ENCODE results near the gene RNF167.

GRCh38 chr17:4891411-4892410, 48.4 kb upstream of the RNF167 start:
- TF ChIP-seq REST (IDR thresholded peaks at IDR 0.05; ENCODE audit: low read depth) = no peak
- TF ChIP-seq, protein P1, sequence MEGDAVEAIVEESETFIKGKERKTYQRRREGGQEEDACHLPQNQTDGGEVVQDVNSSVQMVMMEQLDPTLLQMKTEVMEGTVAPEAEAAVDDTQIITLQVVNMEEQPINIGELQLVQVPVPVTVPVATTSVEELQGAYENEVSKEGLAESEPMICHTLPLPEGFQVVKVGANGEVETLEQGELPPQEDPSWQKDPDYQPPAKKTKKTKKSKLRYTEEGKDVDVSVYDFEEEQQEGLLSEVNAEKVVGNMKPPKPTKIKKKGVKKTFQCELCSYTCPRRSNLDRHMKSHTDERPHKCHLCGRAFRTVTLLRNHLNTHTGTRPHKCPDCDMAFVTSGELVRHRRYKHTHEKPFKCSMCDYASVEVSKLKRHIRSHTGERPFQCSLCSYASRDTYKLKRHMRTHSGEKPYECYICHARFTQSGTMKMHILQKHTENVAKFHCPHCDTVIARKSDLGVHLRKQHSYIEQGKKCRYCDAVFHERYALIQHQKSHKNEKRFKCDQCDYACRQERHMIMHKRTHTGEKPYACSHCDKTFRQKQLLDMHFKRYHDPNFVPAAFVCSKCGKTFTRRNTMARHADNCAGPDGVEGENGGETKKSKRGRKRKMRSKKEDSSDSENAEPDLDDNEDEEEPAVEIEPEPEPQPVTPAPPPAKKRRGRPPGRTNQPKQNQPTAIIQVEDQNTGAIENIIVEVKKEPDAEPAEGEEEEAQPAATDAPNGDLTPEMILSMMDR (IDR thresholded peaks at IDR 0.05 in 2 of 3, conservative IDR thresholded peaks at IDR 0.05 in 1 of 3; ENCODE audit: borderline replicate concordance in 1 of 3, insufficient read depth in 1 of 3, low read depth in 2 of 3, low read length in 2 of 3) = no peak
- TF ChIP-seq, protein P2, sequence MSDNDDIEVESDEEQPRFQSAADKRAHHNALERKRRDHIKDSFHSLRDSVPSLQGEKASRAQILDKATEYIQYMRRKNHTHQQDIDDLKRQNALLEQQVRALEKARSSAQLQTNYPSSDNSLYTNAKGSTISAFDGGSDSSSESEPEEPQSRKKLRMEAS (IDR thresholded peaks at IDR 0.05) = no peak
- TF ChIP-seq EZH2 (IDR thresholded peaks at IDR 0.05) = no peak
- TF ChIP-seq SP1 (IDR thresholded peaks at IDR 0.05; ENCODE audit: low read depth) = no peak
- TF ChIP-seq JUND (IDR thresholded peaks at IDR 0.05) = no peak
- TF ChIP-seq POLR2A (IDR thresholded peaks at IDR 0.05; ENCODE audit: borderline replicate concordance, extremely low read depth, insufficient read depth, insufficient read length) = no peak
- TF ChIP-seq POLR2AphosphoS5 (IDR thresholded peaks at IDR 0.05; ENCODE audit: low read depth, low read length) = no peak
- no peak for TF ChIP-seq ZNF274 (IDR thresholded peaks at IDR 0.05; ENCODE audit: low read depth, low read length)
